Measurements from ENCODE around the gene MTMR2. TPM values are rescaled to one million over a fixed set of nuclear protein-coding genes. Genes with fewer than 3 reads are reported as not detected.

MTMR2 gene
- total RNA-seq, 2 donors from 2014 or later = 14.9 to 35.4 TPM

DNA sequence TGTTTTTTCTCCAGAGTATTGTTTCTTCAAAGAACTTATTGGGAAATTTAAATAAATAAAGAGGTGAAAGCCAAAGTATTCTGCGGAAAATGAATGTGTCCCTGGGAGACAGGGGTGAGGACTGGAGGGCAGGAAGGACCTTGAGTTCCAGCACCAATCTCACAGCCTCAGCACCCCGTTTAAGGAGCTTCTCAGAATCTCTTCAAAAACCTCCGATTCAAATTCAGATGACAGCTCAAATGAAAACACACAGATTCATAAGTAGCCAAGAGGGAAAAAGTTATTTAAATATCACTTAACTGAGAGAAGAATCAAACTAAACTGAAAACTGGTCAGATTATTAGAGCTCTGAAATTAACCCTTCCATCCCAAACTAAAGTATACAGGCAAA, 12.5 kb downstream of the MTMR2 start:
- H3K36me3 Mint-ChIP-seq (ENCODE audit: low read depth) = peaks cover 8% of the 10 kb centered on the region
- H3K27me3 Mint-ChIP-seq = no peaks in the 10 kb centered on the region
- H3K9me3 Mint-ChIP-seq = no peaks in the 10 kb centered on the region
- H3K4me1 Mint-ChIP-seq = peaks cover 22% of the 10 kb centered on the region
- H3K27ac Mint-ChIP-seq = no peak overlapping the region
- H3K4me3 Mint-ChIP-seq = no peak overlapping the region
- no peak for ATAC-seq (replicated peaks)

GRCh38 chr11:95910638-95911368, 13.1 kb downstream of the MTMR2 start:
- no peaks in the 10 kb centered on the region for H3K9me3 Mint-ChIP-seq
- no peak for ATAC-seq (replicated peaks)
- no peaks in the 10 kb centered on the region for H3K27me3 Mint-ChIP-seq
- H3K4me3 Mint-ChIP-seq = no peak overlapping the region
- H3K4me1 Mint-ChIP-seq = peaks cover 22% of the 10 kb centered on the region
- H3K27ac Mint-ChIP-seq = no peak overlapping the region
- peaks cover 8% of the 10 kb centered on the region for H3K36me3 Mint-ChIP-seq (ENCODE audit: low read depth)

DNA sequence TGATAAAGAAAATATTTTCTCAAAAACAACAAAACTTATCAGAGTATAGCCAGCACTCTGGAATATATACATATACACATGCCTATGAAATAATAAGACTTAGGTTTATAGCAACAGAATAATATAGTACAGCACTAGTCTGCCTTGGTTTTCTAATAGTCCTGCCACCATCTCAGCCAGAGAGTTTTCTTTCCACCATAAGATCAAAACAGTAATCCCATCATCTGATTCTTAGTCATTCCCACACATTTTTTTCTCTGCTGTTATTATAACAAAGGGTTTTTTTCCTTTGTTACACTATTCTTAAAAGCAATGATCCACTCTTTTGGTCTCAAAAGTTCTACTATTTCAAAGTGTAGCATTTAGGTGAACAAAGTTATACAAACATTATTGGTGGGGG, 15.1 kb downstream of the MTMR2 start:
- Mint-ChIP-seq H3K9me3 (no peaks in the 10 kb centered on the region), H3K4me1 (peaks cover 16% of the 10 kb centered on the region), H3K27me3 (no peaks in the 10 kb centered on the region), H3K36me3 (ENCODE audit: low read depth) (peaks cover 8% of the 10 kb centered on the region), H3K27ac (no peak overlapping the region), H3K4me3 (no peak overlapping the region)
- no peak for ATAC-seq (replicated peaks)

GRCh38 chr11:95907476-95907875, 16.4 kb downstream of the MTMR2 start:
- peaks cover 10% of the 10 kb centered on the region for H3K4me1 Mint-ChIP-seq
- no peak overlapping the region for H3K27ac Mint-ChIP-seq
- no peak for ATAC-seq (replicated peaks)
- H3K9me3 Mint-ChIP-seq = no peaks in the 10 kb centered on the region
- no peak overlapping the region for H3K4me3 Mint-ChIP-seq
- H3K27me3 Mint-ChIP-seq = no peaks in the 10 kb centered on the region
- H3K36me3 Mint-ChIP-seq (ENCODE audit: low read depth) = peaks cover 8% of the 10 kb centered on the region

GRCh38 chr11:95904009-95904650, 19.8 kb downstream of the MTMR2 start:
- H3K4me1 Mint-ChIP-seq = peaks cover 10% of the 10 kb centered on the region
- no peak for ATAC-seq (replicated peaks)
- H3K27me3 Mint-ChIP-seq = no peaks in the 10 kb centered on the region
- no peak overlapping the region for H3K4me3 Mint-ChIP-seq
- H3K36me3 Mint-ChIP-seq (ENCODE audit: low read depth) = no peaks in the 10 kb centered on the region
- H3K27ac Mint-ChIP-seq = no peak overlapping the region
- H3K9me3 Mint-ChIP-seq = no peaks in the 10 kb centered on the region

- H3K36me3 Mint-ChIP-seq (ENCODE audit: low read depth) = no peaks in the 10 kb centered on the region
- H3K4me3 Mint-ChIP-seq = no peak overlapping the region
- H3K4me1 Mint-ChIP-seq = no peaks in the 10 kb centered on the region
- no peaks in the 10 kb centered on the region for H3K9me3 Mint-ChIP-seq
- no peak overlapping the region for H3K27ac Mint-ChIP-seq
- no peak for ATAC-seq (replicated peaks)
- H3K27me3 Mint-ChIP-seq = no peaks in the 10 kb centered on the region
Measured at GRCh38 chr11:95898782-95899181, 25.1 kb downstream of the MTMR2 start.

GRCh38 chr11:95897731-95898130, 26.2 kb downstream of the MTMR2 start:
- no peaks in the 10 kb centered on the region for H3K4me1 Mint-ChIP-seq
- ATAC-seq (replicated peaks) = no peak
- H3K9me3 Mint-ChIP-seq = no peaks in the 10 kb centered on the region
- H3K36me3 Mint-ChIP-seq (ENCODE audit: low read depth) = no peaks in the 10 kb centered on the region
- H3K27me3 Mint-ChIP-seq = no peaks in the 10 kb centered on the region
- H3K27ac Mint-ChIP-seq = no peak overlapping the region
- H3K4me3 Mint-ChIP-seq = no peak overlapping the region

DNA sequence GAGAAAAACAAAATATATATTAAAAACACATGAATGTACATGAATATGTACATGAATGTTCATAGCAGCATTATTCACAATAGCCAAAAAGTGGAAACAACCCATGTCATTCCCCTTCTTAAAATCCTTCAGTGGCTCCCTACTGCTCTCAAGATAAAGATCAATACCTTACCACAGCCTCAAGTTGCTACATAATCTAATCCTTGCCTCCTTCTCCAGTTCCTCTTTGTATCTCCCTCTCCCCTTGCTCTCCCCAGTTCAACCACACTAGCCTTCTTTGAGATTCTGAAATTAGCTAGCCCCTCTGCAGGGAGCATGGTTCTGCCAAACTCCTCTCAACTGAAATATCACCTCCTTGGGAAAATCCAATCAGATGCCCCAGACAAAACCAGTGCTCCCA, 28.1 kb downstream of the MTMR2 start:
- H3K4me1 Mint-ChIP-seq = no peaks in the 10 kb centered on the region
- ATAC-seq (replicated peaks) = no peak
- no peak overlapping the region for H3K27ac Mint-ChIP-seq
- no peaks in the 10 kb centered on the region for H3K27me3 Mint-ChIP-seq
- no peak overlapping the region for H3K4me3 Mint-ChIP-seq
- no peaks in the 10 kb centered on the region for H3K9me3 Mint-ChIP-seq
- H3K36me3 Mint-ChIP-seq (ENCODE audit: low read depth) = no peaks in the 10 kb centered on the region

- H3K4me3 Mint-ChIP-seq = no peak overlapping the region
- no peaks in the 10 kb centered on the region for H3K9me3 Mint-ChIP-seq
- no peak overlapping the region for H3K27ac Mint-ChIP-seq
- ATAC-seq (replicated peaks) = no peak
- no peaks in the 10 kb centered on the region for H3K36me3 Mint-ChIP-seq (ENCODE audit: low read depth)
- H3K4me1 Mint-ChIP-seq = no peaks in the 10 kb centered on the region
- H3K27me3 Mint-ChIP-seq = no peaks in the 10 kb centered on the region
Measured at GRCh38 chr11:95892892-95893570, 30.9 kb downstream of the MTMR2 start.

DNA sequence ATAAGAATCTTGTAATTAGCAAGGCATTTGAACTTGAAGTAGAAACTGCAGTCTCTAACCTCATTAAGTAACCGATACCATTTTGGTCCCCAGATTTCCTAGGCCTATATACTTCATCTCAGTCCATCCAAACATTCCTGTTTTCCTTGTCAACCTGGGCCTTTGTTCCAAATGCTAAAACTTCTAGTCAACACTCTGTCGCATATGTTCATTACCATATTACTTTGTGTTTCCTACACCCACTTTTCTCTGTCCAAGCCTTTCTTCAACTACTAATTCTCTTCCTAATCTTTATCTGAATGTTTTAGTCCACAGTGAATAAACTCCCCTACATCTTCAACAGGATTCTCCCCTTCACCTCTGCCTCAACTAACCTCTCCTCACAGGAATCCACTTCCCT, 31.4 kb downstream of the MTMR2 start:
- H3K27me3 Mint-ChIP-seq = no peaks in the 10 kb centered on the region
- H3K9me3 Mint-ChIP-seq = no peaks in the 10 kb centered on the region
- peaks cover 4% of the 10 kb centered on the region for H3K36me3 Mint-ChIP-seq (ENCODE audit: low read depth)
- H3K27ac Mint-ChIP-seq = no peak overlapping the region
- ATAC-seq (replicated peaks) = no peak
- H3K4me3 Mint-ChIP-seq = no peak overlapping the region
- H3K4me1 Mint-ChIP-seq = no peaks in the 10 kb centered on the region

DNA sequence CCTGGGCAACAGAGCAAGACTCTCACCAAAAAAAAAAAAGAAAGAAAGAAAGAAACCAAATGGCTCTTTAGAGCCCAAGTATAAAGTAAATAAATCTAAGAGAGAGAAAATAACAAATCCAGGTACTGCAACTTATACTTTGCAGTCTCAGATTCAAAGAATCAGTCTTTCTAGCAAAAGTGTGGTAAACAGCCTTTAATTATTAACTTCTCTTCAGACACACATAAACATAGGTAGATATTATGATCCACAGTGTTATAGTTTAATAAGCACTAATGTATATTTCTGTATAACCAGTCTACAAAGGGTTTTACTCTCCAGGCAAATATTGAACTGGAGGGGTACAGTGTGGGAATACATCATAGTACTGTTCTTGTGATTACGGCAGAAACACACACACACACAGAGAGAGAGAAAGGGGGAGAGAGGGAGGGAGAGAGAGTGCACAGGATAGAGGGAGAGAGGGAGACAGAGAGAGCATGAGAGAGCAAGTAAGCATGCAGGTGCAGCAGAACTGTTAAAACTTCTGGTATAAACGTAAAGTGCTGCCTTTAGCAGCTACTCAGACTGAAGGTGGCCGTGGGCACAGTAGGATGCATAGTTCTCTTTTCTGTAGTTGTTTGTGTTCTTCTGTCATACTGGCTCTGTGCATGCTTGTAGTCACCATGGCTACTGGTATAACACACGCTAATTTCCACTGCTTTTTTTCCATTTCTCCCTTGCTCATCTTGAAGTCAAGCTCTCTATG, 32.3 kb downstream of the MTMR2 start:
- H3K4me3 Mint-ChIP-seq = no peak overlapping the region
- no peak for ATAC-seq (replicated peaks)
- H3K27me3 Mint-ChIP-seq = no peaks in the 10 kb centered on the region
- H3K4me1 Mint-ChIP-seq = no peaks in the 10 kb centered on the region
- no peaks in the 10 kb centered on the region for H3K9me3 Mint-ChIP-seq
- peaks cover 13% of the 10 kb centered on the region for H3K36me3 Mint-ChIP-seq (ENCODE audit: low read depth)
- no peak overlapping the region for H3K27ac Mint-ChIP-seq

- Mint-ChIP-seq H3K4me1 (no peaks in the 10 kb centered on the region), H3K4me3 (no peak overlapping the region), H3K27me3 (no peaks in the 10 kb centered on the region), H3K9me3 (no peaks in the 10 kb centered on the region), H3K27ac (no peak overlapping the region), H3K36me3 (ENCODE audit: low read depth) (peaks cover 35% of the 10 kb centered on the region)
- no peak for ATAC-seq (replicated peaks)
Measured at GRCh38 chr11:95888852-95889251, 35.1 kb downstream of the MTMR2 start.

DNA sequence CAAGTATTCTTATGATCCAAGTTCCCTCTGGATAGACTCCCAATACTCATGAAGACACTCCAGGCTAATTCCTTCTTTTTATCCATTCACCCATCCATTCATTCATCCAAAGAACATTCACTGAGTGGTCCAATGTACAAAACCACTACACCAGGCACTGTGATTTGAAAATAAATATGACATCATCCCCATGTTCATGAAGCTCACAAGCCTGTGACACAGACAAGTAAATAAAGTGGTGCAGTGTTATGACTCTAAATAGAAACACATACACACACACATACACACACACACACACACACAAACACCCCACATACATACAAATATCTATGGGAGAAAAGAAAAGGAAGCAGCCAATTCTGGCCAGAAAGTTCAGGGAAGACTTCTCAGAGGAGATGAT, 35.5 kb downstream of the MTMR2 start:
- no peak overlapping the region for H3K27ac Mint-ChIP-seq
- H3K4me3 Mint-ChIP-seq = no peak overlapping the region
- ATAC-seq (replicated peaks) = no peak
- H3K4me1 Mint-ChIP-seq = no peaks in the 10 kb centered on the region
- H3K9me3 Mint-ChIP-seq = no peaks in the 10 kb centered on the region
- H3K27me3 Mint-ChIP-seq = no peaks in the 10 kb centered on the region
- peaks cover 35% of the 10 kb centered on the region for H3K36me3 Mint-ChIP-seq (ENCODE audit: low read depth)

DNA sequence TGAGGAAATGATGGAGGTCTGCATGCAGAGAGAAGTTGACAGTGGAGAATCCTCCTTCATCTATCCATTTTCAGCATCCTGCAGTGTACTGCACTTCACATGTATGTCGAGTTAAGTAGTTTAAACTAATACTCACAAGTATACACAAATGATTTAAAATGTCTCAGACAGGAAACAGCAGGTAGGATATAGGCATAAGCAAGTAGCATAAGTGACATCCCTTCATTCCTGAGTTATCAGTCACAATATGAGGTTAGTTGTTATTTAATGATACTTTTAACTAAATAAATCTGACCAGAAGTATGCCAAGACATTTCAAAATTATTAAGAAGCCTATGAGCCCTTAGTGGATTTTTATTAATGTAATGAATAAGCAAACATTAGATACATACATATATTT, 37.4 kb downstream of the MTMR2 start:
- Mint-ChIP-seq H3K4me1 (no peaks in the 10 kb centered on the region), H3K4me3 (no peak overlapping the region), H3K9me3 (no peaks in the 10 kb centered on the region), H3K27me3 (no peaks in the 10 kb centered on the region), H3K27ac (no peak overlapping the region), H3K36me3 (ENCODE audit: low read depth) (peaks cover 35% of the 10 kb centered on the region)
- ATAC-seq (replicated peaks) = no peak
